ENCODE measurements around the gene FAM169A.

Gene FAM169A

DNA sequence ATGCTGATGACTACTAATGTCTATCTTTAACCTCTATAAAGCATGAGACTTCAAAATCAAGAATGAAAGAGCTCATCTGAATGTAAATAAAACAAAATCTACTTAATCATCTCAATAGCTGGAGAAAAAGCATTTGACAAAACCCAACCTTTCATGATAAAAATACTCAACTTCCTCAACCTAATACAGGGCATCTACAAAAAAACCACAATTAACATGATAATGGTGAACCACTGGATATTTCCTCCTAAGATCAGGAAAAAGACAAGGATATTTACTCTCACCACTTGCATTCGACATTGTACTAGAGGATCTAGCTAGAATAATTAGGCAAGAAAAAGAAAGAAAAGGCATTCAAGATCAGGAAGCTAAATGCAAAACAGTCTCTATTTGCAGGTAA is 49.3 kb downstream of the FAM169A start:
- TF ChIP-seq YY1 (IDR thresholded peaks at IDR 0.05; ENCODE audit: low read depth) (no peak), EGR1 (IDR thresholded peaks at IDR 0.05) (no peak), TEAD4 (IDR thresholded peaks at IDR 0.05) (no peak), ZBTB7A (IDR thresholded peaks at IDR 0.05; ENCODE audit: low read depth) (no peak), MAX (IDR thresholded peaks at IDR 0.05) (no peak), CEBPB (IDR thresholded peaks at IDR 0.05) (no peak), CREB1 (IDR thresholded peaks at IDR 0.05; ENCODE audit: low read depth) (no peak), USF1 (IDR thresholded peaks at IDR 0.05) (no peak), NFIC (IDR thresholded peaks at IDR 0.05) (no peak), EP300 (IDR thresholded peaks at IDR 0.05; ENCODE audit: borderline replicate concordance) (no peak), RAD21 (IDR thresholded peaks at IDR 0.05; ENCODE audit: low read depth) (no peak), FOXM1 (IDR thresholded peaks at IDR 0.05; ENCODE audit: borderline replicate concordance, low read depth) (no peak), TCF12 (IDR thresholded peaks at IDR 0.05; ENCODE audit: low read depth) (no peak), TAF1 (IDR thresholded peaks at IDR 0.05; ENCODE audit: low read depth) (no peak)
- TF ChIP-seq, protein P1, sequence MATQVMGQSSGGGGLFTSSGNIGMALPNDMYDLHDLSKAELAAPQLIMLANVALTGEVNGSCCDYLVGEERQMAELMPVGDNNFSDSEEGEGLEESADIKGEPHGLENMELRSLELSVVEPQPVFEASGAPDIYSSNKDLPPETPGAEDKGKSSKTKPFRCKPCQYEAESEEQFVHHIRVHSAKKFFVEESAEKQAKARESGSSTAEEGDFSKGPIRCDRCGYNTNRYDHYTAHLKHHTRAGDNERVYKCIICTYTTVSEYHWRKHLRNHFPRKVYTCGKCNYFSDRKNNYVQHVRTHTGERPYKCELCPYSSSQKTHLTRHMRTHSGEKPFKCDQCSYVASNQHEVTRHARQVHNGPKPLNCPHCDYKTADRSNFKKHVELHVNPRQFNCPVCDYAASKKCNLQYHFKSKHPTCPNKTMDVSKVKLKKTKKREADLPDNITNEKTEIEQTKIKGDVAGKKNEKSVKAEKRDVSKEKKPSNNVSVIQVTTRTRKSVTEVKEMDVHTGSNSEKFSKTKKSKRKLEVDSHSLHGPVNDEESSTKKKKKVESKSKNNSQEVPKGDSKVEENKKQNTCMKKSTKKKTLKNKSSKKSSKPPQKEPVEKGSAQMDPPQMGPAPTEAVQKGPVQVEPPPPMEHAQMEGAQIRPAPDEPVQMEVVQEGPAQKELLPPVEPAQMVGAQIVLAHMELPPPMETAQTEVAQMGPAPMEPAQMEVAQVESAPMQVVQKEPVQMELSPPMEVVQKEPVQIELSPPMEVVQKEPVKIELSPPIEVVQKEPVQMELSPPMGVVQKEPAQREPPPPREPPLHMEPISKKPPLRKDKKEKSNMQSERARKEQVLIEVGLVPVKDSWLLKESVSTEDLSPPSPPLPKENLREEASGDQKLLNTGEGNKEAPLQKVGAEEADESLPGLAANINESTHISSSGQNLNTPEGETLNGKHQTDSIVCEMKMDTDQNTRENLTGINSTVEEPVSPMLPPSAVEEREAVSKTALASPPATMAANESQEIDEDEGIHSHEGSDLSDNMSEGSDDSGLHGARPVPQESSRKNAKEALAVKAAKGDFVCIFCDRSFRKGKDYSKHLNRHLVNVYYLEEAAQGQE (IDR thresholded peaks at IDR 0.05; ENCODE audit: low read depth) = no peak

GRCh38 chr5:74810915-74811314 is 55.3 kb downstream of the FAM169A start:
- TF ChIP-seq TEAD4 (IDR thresholded peaks at IDR 0.05) (no peak), NFIC (IDR thresholded peaks at IDR 0.05) (no peak)

DNA sequence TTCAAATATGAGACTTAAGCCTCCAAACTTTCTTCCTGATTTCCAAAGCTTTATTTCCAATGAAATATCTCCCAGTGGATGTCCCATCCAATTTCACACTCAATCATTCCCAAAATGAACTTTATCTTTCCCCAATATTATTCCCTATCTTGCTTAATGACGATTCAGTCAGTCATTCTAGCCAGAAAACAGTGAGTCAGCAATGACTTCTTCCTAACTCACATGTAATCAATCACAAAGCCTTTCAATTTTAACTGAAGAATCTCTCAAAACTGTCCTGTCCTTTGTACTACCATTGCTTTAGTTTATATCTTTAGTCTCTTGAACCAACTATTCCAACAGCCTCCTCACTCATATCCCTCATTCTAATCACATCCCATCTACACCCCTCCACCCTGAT is 64.2 kb downstream of the FAM169A start:
- TF ChIP-seq EP300 (IDR thresholded peaks at IDR 0.05; ENCODE audit: borderline replicate concordance) (no peak), EGR1 (IDR thresholded peaks at IDR 0.05) (no peak), CEBPB (IDR thresholded peaks at IDR 0.05) (no peak), ZBTB7A (IDR thresholded peaks at IDR 0.05; ENCODE audit: low read depth) (no peak), TEAD4 (IDR thresholded peaks at IDR 0.05) (no peak), NFIC (IDR thresholded peaks at IDR 0.05) (no peak), TCF12 (IDR thresholded peaks at IDR 0.05; ENCODE audit: low read depth) (no peak), YY1 (IDR thresholded peaks at IDR 0.05; ENCODE audit: low read depth) (no peak), TAF1 (IDR thresholded peaks at IDR 0.05; ENCODE audit: low read depth) (no peak), FOXM1 (IDR thresholded peaks at IDR 0.05; ENCODE audit: borderline replicate concordance, low read depth) (no peak), USF1 (IDR thresholded peaks at IDR 0.05) (no peak), CREB1 (IDR thresholded peaks at IDR 0.05; ENCODE audit: low read depth) (no peak), RAD21 (IDR thresholded peaks at IDR 0.05; ENCODE audit: low read depth) (no peak), MAX (IDR thresholded peaks at IDR 0.05) (no peak)
- TF ChIP-seq, protein P1 (IDR thresholded peaks at IDR 0.05; ENCODE audit: low read depth) = no peak

GRCh38 chr5:74801197-74801596 is 65.0 kb downstream of the FAM169A start:
- no peak for TF ChIP-seq TCF12 (IDR thresholded peaks at IDR 0.05; ENCODE audit: low read depth)
- TF ChIP-seq YY1 (IDR thresholded peaks at IDR 0.05; ENCODE audit: low read depth) = no peak

GRCh38 chr5:74798977-74799911 is 66.9 kb downstream of the FAM169A start:
- TF ChIP-seq USF1 (IDR thresholded peaks at IDR 0.05) = no peak; the same call in 1 of the 2 replicates
- TF ChIP-seq, protein P1 (IDR thresholded peaks at IDR 0.05; ENCODE audit: low read depth) = no peak
- TF ChIP-seq CEBPB (IDR thresholded peaks at IDR 0.05) = no peak
- TF ChIP-seq EP300 (IDR thresholded peaks at IDR 0.05; ENCODE audit: borderline replicate concordance) = no peak
- no peak for TF ChIP-seq EGR1 (IDR thresholded peaks at IDR 0.05)
- TF ChIP-seq ZBTB7A (IDR thresholded peaks at IDR 0.05; ENCODE audit: low read depth) = no peak
- no peak for TF ChIP-seq MAX (IDR thresholded peaks at IDR 0.05)
- TF ChIP-seq CREB1 (IDR thresholded peaks at IDR 0.05; ENCODE audit: low read depth) = no peak
- no peak for TF ChIP-seq YY1 (IDR thresholded peaks at IDR 0.05; ENCODE audit: low read depth)
- no peak for TF ChIP-seq TCF12 (IDR thresholded peaks at IDR 0.05; ENCODE audit: low read depth)
